HepG2 (cell line): ENCODE results near the gene FAM210A.

Experiments used
- AFF4 ChIP-seq: sonication (generic); formaldehyde crosslinking; IDR thresholded peaks from 2 replicates; pipeline ENCODE4 v1.4.0; 2020; ENCODE audit warnings: missing genetic modification reagents
- ARNT ChIP-seq: fragments of 450-650 bp; IDR thresholded peaks from 2 replicates; pipeline ENCODE4 v1.6.1; 2017
- CTCF ChIP-seq: sonication (generic); formaldehyde crosslinking; IDR thresholded peaks from 2 replicates; pipeline ENCODE4 v1.5.0; 2020; ENCODE audit warnings: mild to moderate bottlenecking, missing genetic modification reagents, moderate library complexity
- FOXM1 ChIP-seq: sonication (generic); formaldehyde crosslinking; IDR thresholded peaks from 2 replicates; pipeline ENCODE4 v1.5.0; 2020; ENCODE audit warnings: missing genetic modification reagents
- KLF6 ChIP-seq: IDR thresholded peaks from 2 replicates; pipeline ENCODE4 v1.8.0; 2016; ENCODE audit warnings: missing biosample characterization, missing genetic modification reagents
- SP1 ChIP-seq, 2 experiments: fragments of 450-650 bp in 1 of 2; sonication (generic) in 1 of 2; formaldehyde crosslinking in 1 of 2; IDR thresholded peaks; 2 replicates each; pipeline versions ENCODE4 v1.4.0 to v1.6.1; 2016 to 2020; ENCODE audit warnings: missing genetic modification reagents in 1 of 2

- TF ChIP-seq KLF6 (CRISPR knock-in tag) (no peak), SP1 (IDR thresholded peaks at IDR 0.05) (no peak), SP1 (CRISPR knock-in tag; IDR thresholded peaks at IDR 0.05) (no peak), CTCF (CRISPR knock-in tag) (no peak), FOXM1 (CRISPR knock-in tag) (no peak), AFF4 (CRISPR knock-in tag) (no peak), ARNT (no peak)
Measured at GRCh38 chr18:13626544-13626908, 99.8 kb downstream of the FAM210A start.
